IMR-90 (cell line): ENCODE data around the gene A4GALT. TPM values are rescaled to one million over a fixed set of nuclear protein-coding genes. Genes with fewer than 3 reads are reported as not detected.
A peak's percentile ranks its signal among the peaks of the same experiment; 100 is the strongest.

Experiments
- ATAC-seq: fragments of 200-7000 bp; cut with Tn5 transposase; 2 replicates; pipeline ENCODE4 v1.9.1; 2020; ENCODE audit warnings: low read depth, mild to moderate bottlenecking, moderate library complexity
- BruUV-seq: library from RNA; stranded (reverse); fragments of 400-500 nt; replicated peaks from 2 replicates; lab custom pipeline; 2021; lab: Mats Ljungman, UMichigan
- CTCF ChIA-PET: fragments of 300-600 bp; formaldehyde crosslinking; extraction: SDS; loops from one replicate; lab custom pipeline; 2021; ENCODE audit warnings: antibody characterized with exemption; lab: Yijun Ruan, JAX
- POLR2A ChIA-PET: fragments of 300-600 bp; sonication (Branson Sonifier 250); formaldehyde crosslinking; loops from one replicate; lab custom pipeline; 2022; ENCODE audit warnings: antibody characterized with exemption; ENCODE audit not compliant: unreplicated experiment; lab: Charles Lee
- DNase-seq: peaks from one replicate; pipeline ENCODE4 v3.0.0; 2013
- H2AFZ ChIP-seq: replicated peaks from 2 replicates; pipeline ENCODE3; 2013; ENCODE audit warnings: low read length, mild to moderate bottlenecking; ENCODE audit not compliant: poor library complexity
- H2AK5ac ChIP-seq: 2 replicates; pipeline ENCODE4 v1.6.1; 2013; ENCODE audit warnings: low read depth, low read length, inconsistent platforms
- H2AK9ac ChIP-seq: replicated peaks from 2 replicates; pipeline ENCODE3; 2013; ENCODE audit warnings: mild to moderate bottlenecking, low read depth, low read length, moderate library complexity; ENCODE audit not compliant: poor library complexity
- H2BK120ac ChIP-seq: 2 replicates; pipeline ENCODE4 v1.6.1; 2013; ENCODE audit warnings: low read depth, low read length, inconsistent platforms
- H2BK15ac ChIP-seq: 3 replicates; pipeline ENCODE4 v1.6.1; 2013; ENCODE audit warnings: low read depth, low read length, inconsistent platforms
- H2BK20ac ChIP-seq: 2 replicates; pipeline ENCODE4 v1.6.1; 2013; ENCODE audit warnings: low read depth, mild to moderate bottlenecking, inconsistent platforms, low read length, moderate library complexity
- H2BK5ac ChIP-seq: 2 replicates; pipeline ENCODE4 v1.6.1; 2013; ENCODE audit warnings: mild to moderate bottlenecking, low read depth, low read length, inconsistent platforms; ENCODE audit not compliant: poor library complexity, severe bottlenecking
- H3K14ac ChIP-seq: replicated peaks from 2 replicates; pipeline ENCODE4 v1.6.1; 2013; ENCODE audit warnings: low read depth, low read length, inconsistent platforms
- H3K18ac ChIP-seq: 2 replicates; pipeline ENCODE4 v1.6.1; 2013; ENCODE audit warnings: low read depth, low read length, control low read depth
- H3K23ac ChIP-seq: 2 replicates; pipeline ENCODE4 v1.6.1; 2013; ENCODE audit warnings: low read depth, low read length, inconsistent platforms
- H3K27ac ChIP-seq: 2 replicates; pipeline ENCODE4 v1.5.1; 2013; ENCODE audit warnings: mild to moderate bottlenecking, control low read depth, low read length; ENCODE audit not compliant: insufficient read depth
- H3K27me3 ChIP-seq: 2 replicates; pipeline ENCODE4 v1.6.1; 2013; ENCODE audit warnings: low read length; ENCODE audit not compliant: control insufficient read depth, insufficient read depth
- H3K36me3 ChIP-seq: 2 replicates; pipeline ENCODE4 v1.6.1; 2013; ENCODE audit warnings: low read length, mixed read lengths; ENCODE audit not compliant: control insufficient read depth, insufficient read depth
- H3K4ac ChIP-seq: 2 replicates; pipeline ENCODE4 v1.6.1; 2013; ENCODE audit warnings: low read depth, low read length, inconsistent platforms
- H3K4me1 ChIP-seq: 2 replicates; pipeline ENCODE4 v1.6.1; 2013; ENCODE audit warnings: low read length, mixed read lengths; ENCODE audit not compliant: control insufficient read depth, insufficient read depth
- H3K4me2 ChIP-seq: 2 replicates; pipeline ENCODE4 v1.6.1; 2013; ENCODE audit warnings: low read depth, mild to moderate bottlenecking, control low read depth, low read length, moderate library complexity
- H3K4me3 ChIP-seq: 2 replicates; pipeline ENCODE4 v1.5.1; 2013; ENCODE audit warnings: low read depth, mild to moderate bottlenecking, control low read depth, low read length, moderate library complexity; ENCODE audit not compliant: insufficient read depth
- H3K56ac ChIP-seq: 2 replicates; pipeline ENCODE4 v1.6.1; 2013; ENCODE audit warnings: low read length, inconsistent platforms; ENCODE audit not compliant: insufficient read depth; ENCODE audit errors: extremely low read depth
- H3K79me1 ChIP-seq, 2 experiments: 2 replicates each; pipeline ENCODE4 v1.6.1; 2013; ENCODE audit warnings: low read length in 2 of 2, inconsistent platforms in 1 of 2, low read depth in 1 of 2
- H3K9ac ChIP-seq: 2 replicates; pipeline ENCODE4 v1.6.1; 2013; ENCODE audit warnings: low read depth, low read length, control low read depth
- H3K9me1 ChIP-seq: 2 replicates; pipeline ENCODE4 v1.6.1; 2013; ENCODE audit warnings: low read length, inconsistent platforms; ENCODE audit not compliant: insufficient read depth
- H3K9me3 ChIP-seq: 2 replicates; pipeline ENCODE4 v1.6.1; 2013; ENCODE audit warnings: low read length; ENCODE audit not compliant: control insufficient read depth, insufficient read depth
- H4K20me1 ChIP-seq: 2 replicates; pipeline ENCODE4 v1.6.1; 2013; ENCODE audit warnings: low read length, inconsistent platforms; ENCODE audit not compliant: insufficient read depth
- H4K5ac ChIP-seq: 2 replicates; pipeline ENCODE4 v1.6.1; 2013; ENCODE audit warnings: mild to moderate bottlenecking, low read depth, low read length, control low read depth
- H4K8ac ChIP-seq, 2 experiments: 2 replicates each; pipeline ENCODE4 v1.6.1; 2013; ENCODE audit warnings: low read depth in 2 of 2, low read length in 2 of 2, control low read depth in 1 of 2, inconsistent platforms in 1 of 2
- H4K91ac ChIP-seq: 2 replicates; pipeline ENCODE4 v1.6.1; 2013; ENCODE audit warnings: low read depth, low read length, inconsistent platforms; ENCODE audit not compliant: insufficient read depth
- CEBPB ChIP-seq: IDR thresholded peaks from 2 replicates; pipeline ENCODE4 v1.6.1; 2012; ENCODE audit warnings: low read depth, low read length, improper control_type of control experiment
- CHD1 ChIP-seq: IDR thresholded peaks from 2 replicates; pipeline ENCODE4 v1.6.1; 2012; ENCODE audit warnings: low read depth, low read length, improper control_type of control experiment
- ELK1 ChIP-seq: fragments of 150-350 bp; IDR thresholded peaks from 2 replicates; pipeline ENCODE4 v1.6.1; 2016; ENCODE audit warnings: low read depth, mild to moderate bottlenecking, low read length, moderate library complexity, borderline replicate concordance
- FOS ChIP-seq: fragments of 150-350 bp; IDR thresholded peaks from 2 replicates; pipeline ENCODE4 v1.6.1; 2016; ENCODE audit warnings: low read depth, low read length
- MAFK ChIP-seq: IDR thresholded peaks from 2 replicates; pipeline ENCODE4 v1.6.1; 2012; ENCODE audit warnings: low read depth, low read length, improper control_type of control experiment
- NFE2L2 ChIP-seq: fragments of 150-350 bp; IDR thresholded peaks from 2 replicates; pipeline ENCODE4 v1.6.1; 2016; ENCODE audit warnings: low read depth, mild to moderate bottlenecking, low read length
- POLR2A ChIP-seq: IDR thresholded peaks from 2 replicates; pipeline ENCODE4 v1.6.1; 2012; ENCODE audit warnings: mild to moderate bottlenecking, low read depth, low read length
- RAD21 ChIP-seq: IDR thresholded peaks from 2 replicates; pipeline ENCODE4 v1.6.1; 2012; ENCODE audit warnings: low read length, improper control_type of control experiment
- RCOR1 ChIP-seq: IDR thresholded peaks from 2 replicates; pipeline ENCODE4 v1.6.1; 2012; ENCODE audit warnings: mild to moderate bottlenecking, low read length, improper control_type of control experiment; ENCODE audit not compliant: insufficient replicate concordance
- RFX5 ChIP-seq: IDR thresholded peaks from 2 replicates; pipeline ENCODE4 v1.8.0; 2012; ENCODE audit warnings: low read depth, mild to moderate bottlenecking, low read length, moderate library complexity
- SMC3 ChIP-seq: fragments of 150-350 bp; IDR thresholded peaks from 2 replicates; pipeline ENCODE4 v1.6.1; 2016; ENCODE audit warnings: low read depth, mild to moderate bottlenecking, antibody characterized with exemption, low read length, moderate library complexity
- USF2 ChIP-seq: fragments of 150-350 bp; IDR thresholded peaks from 2 replicates; pipeline ENCODE4 v1.6.1; 2017; ENCODE audit warnings: mild to moderate bottlenecking, antibody characterized with exemption, low read length, low read depth
- WGBS, 2 experiments: methylation state at CpG; one replicate each; pipeline versions ENCODE4 v1.1.5 to v1.1.7; 2013; ENCODE audit warnings: missing lambda C conversion rate in 2 of 2; ENCODE audit not compliant: insufficient read length in 1 of 2; ENCODE audit errors: extremely low coverage in 2 of 2; 5-methylcytosine and 5-hydroxymethylcytosine counted together
- dilution Hi-C: fragments of 300-500 bp; cut with HindIII; formaldehyde crosslinking; loops from one replicate; pipeline ENCODE4 v1.14.3; 2018; ENCODE audit warnings: low sequenced_read_pairs; ENCODE audit not compliant: unreplicated experiment
- in situ Hi-C: fragments of 300-500 bp; cut with MboI; formaldehyde crosslinking; loops from 3 replicates; pipeline ENCODE4 v1.14.3; 2019; ENCODE audit warnings: low sequenced_read_pairs, inconsistent platforms, mixed read lengths
- intact Hi-C: fragments of 100-400 bp; cut with micrococcal nuclease; formaldehyde crosslinking; loops from 2 replicates; pipeline ENCODE4 v1.10.0; 2022
- polyA plus RNA-seq, 3 experiments: library from polyadenylated mRNA; depleted of rRNA; stranded (reverse); fragments of >200 nt; gene quantifications; 2 replicates each; pipeline ENCODE4 v1.2.3, GENCODE V29; 2012; ENCODE audit warnings: low replicate concordance in 1 of 3
- total RNA-seq: library from RNA; depleted of rRNA; stranded (reverse); fragments of >200 nt; gene quantifications from 2 replicates; pipeline ENCODE4 v1.2.3, GENCODE V29; 2012

The A4GALT gene
- total and polyA plus RNA-seq, 2 of the 4 experiments (the other 2 are of a cell fraction) = 1.6 to 6.1 TPM

GRCh38 chr22:42686756-42687491, 33.7 kb downstream of the A4GALT start (continued):
- TF ChIP-seq USF2 = no peak

GRCh38 chr22:42685941-42686653, 34.6 kb downstream of the A4GALT start:
- H2BK15ac ChIP-seq = peak overlapping the region; percentile 20; the same call in 1 of the 3 replicates
- no peaks in the 10 kb centered on the region for H4K20me1 ChIP-seq
- H2BK120ac ChIP-seq = no peak overlapping the region; the same call in 1 of the 2 replicates
- peak overlapping the region; percentile 15 for H2AFZ ChIP-seq
- peak overlapping the region; percentile 9; the same call in 1 of the 2 replicates for H2BK20ac ChIP-seq
- peaks cover 7 to 9% of the 10 kb centered on the region in 2 experiments; a peak in 2 of 4 replicates for H3K79me1 ChIP-seq
- H3K4me2 ChIP-seq = no peak overlapping the region
- no peaks in the 10 kb centered on the region for H3K9me3 ChIP-seq
- peak overlapping the region in 1 of 2 experiments; percentile 18; a peak in 2 of 4 replicates for H4K8ac ChIP-seq
- dilution Hi-C loops (no loop called here), intact Hi-C loops (no loop called here), in situ Hi-C loops (no loop called here)
- H3K27ac ChIP-seq = 0 out of 2 replicates have a peak overlapping the region, but pooled peaks have one; percentile 17
- BruUV-seq = no TSS peak
- WGBS, 2 experiments = 44% methylated on average over 3 of the region's 5 CpGs; no CpG with 5 or more reads in 1 of the 2 experiments
- H4K5ac ChIP-seq = no peak overlapping the region; the same call in 1 of the 2 replicates
- H2AK9ac ChIP-seq = peak overlapping the region; percentile 17
- H2BK5ac ChIP-seq = no peak overlapping the region
- H3K23ac ChIP-seq = no peak overlapping the region
- H2AK5ac ChIP-seq = peak overlapping the region; percentile 37
- H3K9me1 ChIP-seq = peaks cover 13% of the 10 kb centered on the region; the same call in 1 of the 2 replicates
- H3K18ac ChIP-seq = peak overlapping the region; percentile 42; the same call in 1 of the 2 replicates
- peaks cover 34% of the 10 kb centered on the region for H3K4me1 ChIP-seq
- no peaks in the 10 kb centered on the region for H3K27me3 ChIP-seq
- no peak overlapping the region for H3K56ac ChIP-seq
- peak overlapping the region; percentile 64 for H3K4ac ChIP-seq
- no peak overlapping the region; the same call in 1 of the 2 replicates for H3K9ac ChIP-seq
- H3K36me3 ChIP-seq = peaks cover 2% of the 10 kb centered on the region; the same call in 1 of the 2 replicates
- POLR2A ChIA-PET = no interaction called here
- CTCF ChIA-PET = no interaction called here
- peak overlapping the region; percentile 9; the same call in 1 of the 2 replicates for H4K91ac ChIP-seq
- H3K14ac ChIP-seq = no peak overlapping the region
- no peak overlapping the region for H3K4me3 ChIP-seq
- DNase-seq = no peak
- ATAC-seq = no peak
- TF ChIP-seq USF2 (no peak), ELK1 (no peak), CEBPB (no peak), SMC3 (no peak), RFX5 (no peak), POLR2A (no peak), RCOR1 (no peak), FOS (no peak), MAFK (no peak), CHD1 (no peak), RAD21 (no peak), NFE2L2 (no peak)
